Peyer's patch (tissue), 4 donors: ENCODE data around the gene MOB3B.

Experiments
- CTCF ChIP-seq, 6 experiments: fragments of 450-650 bp in 4 of 6; fragments of 200-600 bp in 2 of 6; sonication (generic) in 1 of 6; IDR thresholded peaks; one replicate each; pipeline ENCODE4 v1.5.1; 2017 to 2019; ENCODE audit warnings: antibody characterized with exemption in 6 of 6, mild to moderate bottlenecking in 3 of 6, moderate library complexity in 1 of 6
- POLR2A ChIP-seq, 2 donors: fragments of 450-650 bp; IDR thresholded peaks; one replicate each; pipeline ENCODE4 v1.5.1; 2017; ENCODE audit warnings: antibody characterized with exemption in 2 of 2, mild to moderate bottlenecking in 2 of 2, moderate library complexity in 2 of 2

GRCh38 chr9:27282269-27282668 lies 247.3 kb downstream of the MOB3B start:
- no peak for TF ChIP-seq CTCF (IDR thresholded peaks at IDR 0.05)
- no peak for TF ChIP-seq POLR2A (IDR thresholded peaks at IDR 0.05)
